ENCODE measurements around the gene MTCP1.

MTCP1 gene

GRCh38 chrX:155070975-155071693 lies at the start of gene MTCP1, which contains the start of the genes BRCC3 and CMC4:
TSS of gene MTCP1 (minus strand) at chrX:155071136. CDS start at chrX:155066010, 5,126 bp downstream.
TSS of gene BRCC3 (plus strand) at chrX:155071508. CDS start at chrX:155071528, 20 bp downstream.
TSS of gene CMC4 (minus strand) at chrX:155071136. CDS start at chrX:155064023, 7,113 bp downstream.
- H3K9me3 ChIP-seq (ENCODE audit: severe bottlenecking) = no peaks in the 10 kb centered on the region
- H3K4me3 ChIP-seq (ENCODE audit: low read depth, low read length) = peak within 1 kb of the TSS; percentile 86
- TF ChIP-seq CTCF (IDR thresholded peaks at IDR 0.05; ENCODE audit: low read depth, low read length) = no peak
- peaks cover 32% of the 10 kb centered on the region for H3K36me3 ChIP-seq
- peak; percentile 91 for DNase-seq
- H3K27me3 ChIP-seq (ENCODE audit: insufficient read depth, low read depth, severe bottlenecking) = no peaks in the 10 kb centered on the region
- H3K27ac ChIP-seq = peak within 1 kb of the TSS; percentile 90

GRCh38 chrX:155115174-155115819 lies 44.4 kb upstream of the MTCP1 start:
- no peak overlapping the region for H3K4me3 ChIP-seq (ENCODE audit: low read depth, low read length)
- TF ChIP-seq CTCF (IDR thresholded peaks at IDR 0.05; ENCODE audit: low read depth, low read length) = no peak
- peaks cover 10% of the 10 kb centered on the region; the same call in 1 of the 2 replicates for H3K36me3 ChIP-seq
- no peaks in the 10 kb centered on the region for H3K9me3 ChIP-seq (ENCODE audit: severe bottlenecking)
- no peaks in the 10 kb centered on the region for H3K27me3 ChIP-seq (ENCODE audit: insufficient read depth, low read depth, severe bottlenecking)
- H3K27ac ChIP-seq = no peak overlapping the region
- no peak for DNase-seq

GRCh38 chrX:155113097-155113496 lies 42.2 kb upstream of the MTCP1 start:
- peaks cover 9% of the 10 kb centered on the region for H3K36me3 ChIP-seq
- no peak for DNase-seq
- H3K27ac ChIP-seq = no peak overlapping the region
- TF ChIP-seq CTCF (IDR thresholded peaks at IDR 0.05; ENCODE audit: low read depth, low read length) = no peak
- H3K9me3 ChIP-seq (ENCODE audit: severe bottlenecking) = no peaks in the 10 kb centered on the region
- H3K27me3 ChIP-seq (ENCODE audit: insufficient read depth, low read depth, severe bottlenecking) = no peaks in the 10 kb centered on the region
- H3K4me3 ChIP-seq (ENCODE audit: low read depth, low read length) = no peak overlapping the region

- no peak for DNase-seq
- Histone ChIP-seq H3K36me3 (peaks cover 14% of the 10 kb centered on the region), H3K27ac (no peak overlapping the region), H3K27me3 (ENCODE audit: insufficient read depth, low read depth, severe bottlenecking) (no peaks in the 10 kb centered on the region), H3K9me3 (ENCODE audit: severe bottlenecking) (no peaks in the 10 kb centered on the region), H3K4me3 (ENCODE audit: low read depth, low read length) (no peak overlapping the region)
- no peak for TF ChIP-seq CTCF (IDR thresholded peaks at IDR 0.05; ENCODE audit: low read depth, low read length)
Measured at GRCh38 chrX:155112171-155112570, 41.2 kb upstream of the MTCP1 start.

GRCh38 chrX:155108427-155108826 lies 37.5 kb upstream of the MTCP1 start:
- no peak for DNase-seq
- Histone ChIP-seq H3K4me3 (ENCODE audit: low read depth, low read length) (no peak overlapping the region), H3K27me3 (ENCODE audit: insufficient read depth, low read depth, severe bottlenecking) (peaks cover 3% of the 10 kb centered on the region), H3K9me3 (ENCODE audit: severe bottlenecking) (no peaks in the 10 kb centered on the region), H3K36me3 (peaks cover 7% of the 10 kb centered on the region), H3K27ac (no peak overlapping the region)
- no peak for TF ChIP-seq CTCF (IDR thresholded peaks at IDR 0.05; ENCODE audit: low read depth, low read length)
